K562 (cell line): ENCODE data around the gene WDR91. TPM values are rescaled to one million over a fixed set of nuclear protein-coding genes. Genes with fewer than 3 reads are reported as not detected.

ENCODE experiments used
- CC2D1A ChIP-seq: fragments of 450-650 bp; IDR thresholded peaks from 2 replicates; pipeline ENCODE4 v1.6.1; 2017; ENCODE audit warnings: mild to moderate bottlenecking
- ETS2 ChIP-seq: IDR thresholded peaks from 2 replicates; pipeline ENCODE4 v1.6.1; 2016; ENCODE audit warnings: borderline replicate concordance, missing genetic modification characterization, mild to moderate bottlenecking, moderate library complexity, missing compliant biosample characterization; ENCODE audit not compliant: poor library complexity, severe bottlenecking
- REST ChIP-seq, 2 experiments: fragments of 450-650 bp; formaldehyde crosslinking in 1 of 2; IDR thresholded peaks; 2 replicates each; pipeline versions ENCODE4 v1.4.0 to v1.6.1; 2014 to 2020; ENCODE audit warnings: mild to moderate bottlenecking in 2 of 2, borderline replicate concordance in 1 of 2, low read depth in 1 of 2
- ZKSCAN8 ChIP-seq: fragments of 200-800 bp; sonication (Bioruptor generic); IDR thresholded peaks from 2 replicates; pipeline ENCODE4 v1.6.1; 2016; ENCODE audit warnings: missing genetic modification characterization, missing compliant biosample characterization
- ZNF740 ChIP-seq, 3 experiments: fragments of 200-800 bp in 1 of 3; sonication (Bioruptor generic) in 1 of 3; sonication (generic) in 1 of 3; formaldehyde crosslinking in 1 of 3; IDR thresholded peaks; 2 replicates each; pipeline versions ENCODE4 v1.6.1 to v1.8.0; 2016 to 2022; ENCODE audit warnings: mild to moderate bottlenecking in 2 of 3, missing compliant biosample characterization in 2 of 3, missing genetic modification characterization in 2 of 3, missing genetic modification reagents in 1 of 3
- polyA plus RNA-seq, 8 experiments: library from polyadenylated mRNA; depleted of rRNA in 4 of 8; stranded (reverse) in 5 of 8; unstranded in 3 of 8; fragments of >200 nt; fragmentation: Nextera tagmentation in 2 of 8; fragmentation: Illumina TruSeq in 1 of 8; extraction: Ambion mirVana in 2 of 8; extraction: Trizol in 1 of 8; gene quantifications; 2 replicates each; pipeline versions ENCODE4 v1.2.1 to v1.2.3, GENCODE V29; 2011 to 2014; ENCODE audit warnings: inconsistent platforms in 1 of 8, missing spikeins in 1 of 8
- total RNA-seq, 7 experiments: library from RNA; depleted of rRNA in 6 of 7; stranded (reverse); fragments of >200 nt in 6 of 7; fragmentation: Illumina TruSeq in 2 of 7; extraction: Trizol in 2 of 7; gene quantifications; 2 replicates each; pipeline versions ENCODE4 v1.2.1 to v1.2.3, GENCODE V29; 2011 to 2021; ENCODE audit warnings: low replicate concordance in 1 of 7
- TF ChIP-seq, protein P1 (sequence below), 2 experiments: fragments of 450-650 bp; IDR thresholded peaks; 2 replicates each; pipeline ENCODE4 v1.6.1; 2016; ENCODE audit warnings: mild to moderate bottlenecking in 2 of 2, borderline replicate concordance in 1 of 2, low read depth in 1 of 2, moderate library complexity in 1 of 2

The WDR91 gene
- total and polyA plus RNA-seq, 9 of the 15 experiments (the other 6 are each of a cell fraction or from before 2014, with no cell fraction given): 1.9 to 18.2 (median 9.8) TPM

DNA sequence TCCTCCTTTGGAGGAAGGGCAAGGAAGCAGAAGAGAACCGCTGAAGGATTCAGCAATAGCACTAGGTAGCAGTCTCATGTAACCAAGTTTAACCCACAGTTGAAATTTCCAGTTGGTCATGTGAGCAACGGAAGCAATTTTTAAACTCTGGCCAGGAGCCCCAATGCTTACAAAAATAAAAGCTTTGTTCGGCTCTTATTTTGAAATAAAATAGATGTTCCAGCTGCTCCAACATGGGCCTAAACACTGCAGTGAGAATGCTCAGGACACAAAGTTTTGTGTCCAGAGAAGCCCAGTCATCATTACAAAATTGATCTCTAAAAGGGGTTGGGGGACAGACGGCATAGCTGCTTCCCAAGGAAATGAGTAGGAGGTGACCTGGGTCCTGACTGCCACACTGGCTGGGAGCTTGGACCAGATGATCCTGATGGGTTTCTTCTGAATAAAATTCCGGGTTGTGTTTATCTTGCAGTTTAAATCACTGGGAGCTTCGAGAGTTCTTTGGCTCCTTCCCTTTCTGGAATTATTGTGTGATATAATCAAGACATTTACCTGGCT is 63.9 kb downstream of the WDR91 start (continued):
- TF ChIP-seq ZNF740 (CRISPR knock-in tag; IDR thresholded peaks at IDR 0.05): no peak
- TF ChIP-seq ZNF740 (tag; IDR thresholded peaks at IDR 0.05): 0 out of 4 replicates have a peak, but pooled peaks of 1 of the 2 experiments have one; percentile 35
- peak; percentile 88; the same call in 1 of the 2 replicates for TF ChIP-seq CC2D1A
- TF ChIP-seq ETS2 (tag): no peak
- TF ChIP-seq ZKSCAN8 (CRISPR knock-in tag): 0 out of 2 replicates have a peak, but pooled peaks have one; percentile 56
- TF ChIP-seq REST (IDR thresholded peaks at IDR 0.05; ENCODE audit: borderline replicate concordance): 0 out of 2 replicates have a peak, but pooled peaks have one; percentile 14
- no peak for TF ChIP-seq REST (CRISPR knock-in tag; IDR thresholded peaks at IDR 0.05; ENCODE audit: low read depth)
- TF ChIP-seq, protein P1, sequence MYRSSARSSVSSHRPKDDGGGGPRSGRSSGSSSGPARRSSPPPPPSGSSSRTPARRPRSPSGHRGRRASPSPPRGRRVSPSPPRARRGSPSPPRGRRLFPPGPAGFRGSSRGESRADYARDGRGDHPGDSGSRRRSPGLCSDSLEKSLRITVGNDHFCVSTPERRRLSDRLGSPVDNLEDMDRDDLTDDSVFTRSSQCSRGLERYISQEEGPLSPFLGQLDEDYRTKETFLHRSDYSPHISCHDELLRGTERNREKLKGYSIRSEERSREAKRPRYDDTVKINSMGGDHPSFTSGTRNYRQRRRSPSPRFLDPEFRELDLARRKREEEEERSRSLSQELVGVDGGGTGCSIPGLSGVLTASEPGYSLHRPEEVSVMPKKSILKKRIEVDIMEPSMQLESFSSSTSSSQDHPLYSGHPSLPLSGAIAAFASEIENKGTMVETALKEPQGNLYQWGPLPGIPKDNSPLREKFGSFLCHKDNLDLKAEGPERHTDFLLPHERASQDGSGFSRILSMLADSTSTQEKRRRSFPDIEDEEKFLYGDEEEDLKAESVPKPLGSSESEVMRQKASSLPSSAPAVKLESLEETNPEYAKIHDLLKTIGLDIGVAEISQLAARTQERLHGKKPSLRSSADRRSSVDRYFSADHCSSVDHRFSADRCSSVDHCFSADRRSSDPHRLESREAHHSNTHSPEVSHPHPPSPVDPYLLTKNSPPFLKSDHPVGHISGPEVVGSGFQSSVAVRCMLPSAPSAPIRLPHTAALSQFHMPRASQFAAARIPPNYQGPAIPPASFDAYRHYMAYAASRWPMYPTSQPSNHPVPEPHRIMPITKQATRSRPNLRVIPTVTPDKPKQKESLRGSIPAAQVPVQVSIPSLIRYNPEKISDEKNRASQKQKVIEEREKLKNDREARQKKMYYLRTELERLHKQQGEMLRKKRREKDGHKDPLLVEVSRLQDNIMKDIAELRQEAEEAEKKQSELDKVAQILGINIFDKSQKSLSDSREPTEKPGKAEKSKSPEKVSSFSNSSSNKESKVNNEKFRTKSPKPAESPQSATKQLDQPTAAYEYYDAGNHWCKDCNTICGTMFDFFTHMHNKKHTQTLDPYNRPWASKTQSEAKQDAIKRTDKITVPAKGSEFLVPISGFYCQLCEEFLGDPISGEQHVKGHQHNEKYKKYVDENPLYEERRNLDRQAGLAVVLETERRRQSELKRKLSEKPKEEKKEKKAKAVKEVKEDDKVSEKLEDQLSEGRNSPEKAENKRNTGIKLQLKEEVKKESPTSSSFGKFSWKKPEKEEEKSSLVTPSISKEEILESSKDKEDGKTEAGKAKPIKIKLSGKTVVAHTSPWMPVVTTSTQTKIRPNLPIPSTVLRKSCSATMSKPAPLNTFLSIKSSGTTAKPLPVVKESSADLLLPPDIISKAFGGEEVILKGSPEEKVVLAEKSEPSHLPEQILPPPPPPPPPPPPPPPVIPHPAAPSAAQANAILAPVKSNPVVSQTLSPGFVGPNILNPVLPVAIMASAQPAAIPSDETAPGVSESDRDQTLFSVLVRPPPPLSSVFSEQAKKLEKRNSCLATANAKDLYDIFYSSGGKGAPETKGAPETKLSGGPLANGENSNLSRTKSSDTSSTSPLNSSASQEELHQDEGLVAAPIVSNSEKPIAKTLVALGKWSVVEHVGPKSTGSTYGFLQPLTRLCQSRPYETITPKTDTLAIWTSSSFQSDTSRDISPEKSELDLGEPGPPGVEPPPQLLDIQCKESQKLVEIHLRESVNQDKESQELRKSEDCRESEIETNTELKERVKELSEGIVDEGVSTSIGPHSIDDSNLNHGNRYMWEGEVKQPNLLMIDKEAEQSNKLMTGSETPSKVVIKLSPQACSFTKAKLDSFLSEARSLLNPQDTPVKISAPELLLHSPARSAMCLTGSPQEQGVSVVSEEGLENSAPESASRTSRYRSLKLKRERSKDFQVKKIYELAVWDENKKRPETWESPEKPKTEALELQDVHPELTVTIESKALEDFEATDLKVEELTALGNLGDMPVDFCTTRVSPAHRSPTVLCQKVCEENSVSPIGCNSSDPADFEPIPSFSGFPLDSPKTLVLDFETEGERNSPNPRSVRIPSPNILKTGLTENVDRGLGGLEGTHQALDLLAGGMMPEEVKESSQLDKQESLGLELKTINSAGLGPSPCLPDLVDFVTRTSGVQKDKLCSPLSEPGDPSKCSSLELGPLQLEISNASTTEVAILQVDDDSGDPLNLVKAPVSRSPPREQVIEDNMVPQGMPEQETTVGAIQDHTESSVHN (IDR thresholded peaks at IDR 0.05; ENCODE audit: borderline replicate concordance in 1 of 2, low read depth in 1 of 2): no peak
